HEK293 (cell line): ENCODE results near the gene MYH14.

Experiments
- SALL2 ChIP-seq: fragments of 450-650 bp; formaldehyde crosslinking; IDR thresholded peaks from 2 replicates; pipeline ENCODE4 v1.5.0; 2017; ENCODE audit warnings: missing biosample characterization, mild to moderate bottlenecking, missing genetic modification characterization, borderline replicate concordance
- SETDB1 ChIP-seq: IDR thresholded peaks from one replicate; pipeline ENCODE4 v1.6.1; 2017; ENCODE audit warnings: mild to moderate bottlenecking, low read length, moderate library complexity, mixed read lengths; ENCODE audit not compliant: insufficient read length
- SP2 ChIP-seq: fragments of 450-650 bp; formaldehyde crosslinking; IDR thresholded peaks from 2 replicates; pipeline ENCODE4 v1.5.1; 2016; ENCODE audit warnings: missing biosample characterization, missing genetic modification characterization
- YY1 ChIP-seq: fragments of 450-650 bp; formaldehyde crosslinking; IDR thresholded peaks from 2 replicates; pipeline ENCODE4 v1.5.1; 2018; ENCODE audit warnings: missing biosample characterization, missing genetic modification characterization
- ZBTB21 ChIP-seq: fragments of 450-650 bp; formaldehyde crosslinking; IDR thresholded peaks from 2 replicates; pipeline ENCODE4 v1.5.1; 2017; ENCODE audit warnings: missing biosample characterization, missing genetic modification characterization
- ZEB2 ChIP-seq: fragments of 450-650 bp; formaldehyde crosslinking; IDR thresholded peaks from 2 replicates; pipeline ENCODE4 v1.5.1; 2016; ENCODE audit warnings: missing biosample characterization, missing genetic modification characterization
- ZNF239 ChIP-seq: fragments of 450-650 bp; formaldehyde crosslinking; IDR thresholded peaks from 2 replicates; pipeline ENCODE4 v1.5.1; 2016; ENCODE audit warnings: missing biosample characterization, missing genetic modification characterization
- ZNF626 ChIP-seq: fragments of 450-650 bp; sonication (Bioruptor Pico); formaldehyde crosslinking; IDR thresholded peaks from 2 replicates; pipeline ENCODE4 v1.5.1; 2018; ENCODE audit warnings: missing biosample characterization, missing genetic modification characterization, inconsistent platforms
- ZNF792 ChIP-seq: fragments of 450-650 bp; formaldehyde crosslinking; IDR thresholded peaks from 2 replicates; pipeline ENCODE4 v1.5.1; 2016; ENCODE audit warnings: missing biosample characterization, missing genetic modification characterization
- TF ChIP-seq, protein P1 (sequence below): fragments of 450-650 bp; formaldehyde crosslinking; IDR thresholded peaks from 2 replicates; pipeline ENCODE4 v1.5.1; 2016; ENCODE audit warnings: missing biosample characterization, missing genetic modification characterization
- TF ChIP-seq, protein P2 (sequence below): fragments of 450-650 bp; formaldehyde crosslinking; IDR thresholded peaks from 2 replicates; pipeline ENCODE4 v1.5.1; 2016; ENCODE audit warnings: missing biosample characterization, missing genetic modification characterization, borderline replicate concordance
- TF ChIP-seq, protein P3 (sequence below): fragments of 450-650 bp; formaldehyde crosslinking; IDR thresholded peaks from 2 replicates; pipeline ENCODE4; 2016; ENCODE audit warnings: missing biosample characterization, missing genetic modification characterization
- TF ChIP-seq, protein P4 (sequence below): fragments of 450-650 bp; formaldehyde crosslinking; IDR thresholded peaks from 2 replicates; pipeline ENCODE4 v1.5.1; 2016; ENCODE audit warnings: missing biosample characterization, missing genetic modification characterization

DNA sequence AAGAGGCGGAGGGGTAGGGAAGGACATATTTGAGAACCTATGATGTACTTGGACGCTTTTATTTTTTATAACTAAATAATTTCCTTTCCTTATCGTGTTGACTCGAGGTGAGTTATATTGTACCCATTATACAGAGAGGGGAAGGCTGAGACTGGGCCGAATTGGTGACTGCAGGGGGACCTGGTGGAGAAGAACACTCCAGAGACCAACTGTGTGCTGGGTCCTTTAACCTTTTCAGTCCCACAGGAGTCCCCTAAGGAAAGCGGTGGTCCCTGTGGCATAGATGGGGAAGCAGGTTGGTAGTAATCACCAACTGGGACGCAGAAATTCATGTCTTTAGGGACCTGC is 633 bp downstream of the MYH14 start:
- TF ChIP-seq YY1 (tag by site-specific recombination) = no peak
- TF ChIP-seq ZNF239 = no peak
- no peak for TF ChIP-seq SALL2 (tag by site-specific recombination)
- TF ChIP-seq, protein P1, sequence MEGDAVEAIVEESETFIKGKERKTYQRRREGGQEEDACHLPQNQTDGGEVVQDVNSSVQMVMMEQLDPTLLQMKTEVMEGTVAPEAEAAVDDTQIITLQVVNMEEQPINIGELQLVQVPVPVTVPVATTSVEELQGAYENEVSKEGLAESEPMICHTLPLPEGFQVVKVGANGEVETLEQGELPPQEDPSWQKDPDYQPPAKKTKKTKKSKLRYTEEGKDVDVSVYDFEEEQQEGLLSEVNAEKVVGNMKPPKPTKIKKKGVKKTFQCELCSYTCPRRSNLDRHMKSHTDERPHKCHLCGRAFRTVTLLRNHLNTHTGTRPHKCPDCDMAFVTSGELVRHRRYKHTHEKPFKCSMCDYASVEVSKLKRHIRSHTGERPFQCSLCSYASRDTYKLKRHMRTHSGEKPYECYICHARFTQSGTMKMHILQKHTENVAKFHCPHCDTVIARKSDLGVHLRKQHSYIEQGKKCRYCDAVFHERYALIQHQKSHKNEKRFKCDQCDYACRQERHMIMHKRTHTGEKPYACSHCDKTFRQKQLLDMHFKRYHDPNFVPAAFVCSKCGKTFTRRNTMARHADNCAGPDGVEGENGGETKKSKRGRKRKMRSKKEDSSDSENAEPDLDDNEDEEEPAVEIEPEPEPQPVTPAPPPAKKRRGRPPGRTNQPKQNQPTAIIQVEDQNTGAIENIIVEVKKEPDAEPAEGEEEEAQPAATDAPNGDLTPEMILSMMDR (tag by site-specific recombination) = no peak
- no peak for TF ChIP-seq SETDB1
- TF ChIP-seq, protein P2, sequence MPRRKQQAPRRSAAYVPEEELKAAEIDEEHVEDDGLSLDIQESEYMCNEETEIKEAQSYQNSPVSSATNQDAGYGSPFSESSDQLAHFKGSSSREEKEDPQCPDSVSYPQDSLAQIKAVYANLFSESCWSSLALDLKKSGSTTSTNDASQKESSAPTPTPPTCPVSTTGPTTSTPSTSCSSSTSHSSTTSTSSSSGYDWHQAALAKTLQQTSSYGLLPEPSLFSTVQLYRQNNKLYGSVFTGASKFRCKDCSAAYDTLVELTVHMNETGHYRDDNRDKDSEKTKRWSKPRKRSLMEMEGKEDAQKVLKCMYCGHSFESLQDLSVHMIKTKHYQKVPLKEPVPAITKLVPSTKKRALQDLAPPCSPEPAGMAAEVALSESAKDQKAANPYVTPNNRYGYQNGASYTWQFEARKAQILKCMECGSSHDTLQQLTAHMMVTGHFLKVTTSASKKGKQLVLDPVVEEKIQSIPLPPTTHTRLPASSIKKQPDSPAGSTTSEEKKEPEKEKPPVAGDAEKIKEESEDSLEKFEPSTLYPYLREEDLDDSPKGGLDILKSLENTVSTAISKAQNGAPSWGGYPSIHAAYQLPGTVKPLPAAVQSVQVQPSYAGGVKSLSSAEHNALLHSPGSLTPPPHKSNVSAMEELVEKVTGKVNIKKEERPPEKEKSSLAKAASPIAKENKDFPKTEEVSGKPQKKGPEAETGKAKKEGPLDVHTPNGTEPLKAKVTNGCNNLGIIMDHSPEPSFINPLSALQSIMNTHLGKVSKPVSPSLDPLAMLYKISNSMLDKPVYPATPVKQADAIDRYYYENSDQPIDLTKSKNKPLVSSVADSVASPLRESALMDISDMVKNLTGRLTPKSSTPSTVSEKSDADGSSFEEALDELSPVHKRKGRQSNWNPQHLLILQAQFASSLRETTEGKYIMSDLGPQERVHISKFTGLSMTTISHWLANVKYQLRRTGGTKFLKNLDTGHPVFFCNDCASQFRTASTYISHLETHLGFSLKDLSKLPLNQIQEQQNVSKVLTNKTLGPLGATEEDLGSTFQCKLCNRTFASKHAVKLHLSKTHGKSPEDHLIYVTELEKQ (tag by site-specific recombination) = no peak
- TF ChIP-seq ZNF626 = no peak
- no peak for TF ChIP-seq SP2 (tag by site-specific recombination)
- TF ChIP-seq, protein P3, sequence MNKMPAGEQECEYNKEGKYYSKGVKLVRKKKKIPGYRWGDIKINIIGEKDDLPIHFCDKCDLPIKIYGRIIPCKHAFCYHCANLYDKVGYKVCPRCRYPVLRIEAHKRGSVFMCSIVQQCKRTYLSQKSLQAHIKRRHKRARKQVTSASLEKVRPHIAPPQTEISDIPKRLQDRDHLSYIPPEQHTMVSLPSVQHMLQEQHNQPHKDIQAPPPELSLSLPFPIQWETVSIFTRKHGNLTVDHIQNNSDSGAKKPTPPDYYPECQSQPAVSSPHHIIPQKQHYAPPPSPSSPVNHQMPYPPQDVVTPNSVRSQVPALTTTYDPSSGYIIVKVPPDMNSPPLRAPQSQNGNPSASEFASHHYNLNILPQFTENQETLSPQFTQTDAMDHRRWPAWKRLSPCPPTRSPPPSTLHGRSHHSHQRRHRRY (tag by site-specific recombination) = no peak
- no peak for TF ChIP-seq ZNF792 (tag by site-specific recombination)
- TF ChIP-seq, protein P4, sequence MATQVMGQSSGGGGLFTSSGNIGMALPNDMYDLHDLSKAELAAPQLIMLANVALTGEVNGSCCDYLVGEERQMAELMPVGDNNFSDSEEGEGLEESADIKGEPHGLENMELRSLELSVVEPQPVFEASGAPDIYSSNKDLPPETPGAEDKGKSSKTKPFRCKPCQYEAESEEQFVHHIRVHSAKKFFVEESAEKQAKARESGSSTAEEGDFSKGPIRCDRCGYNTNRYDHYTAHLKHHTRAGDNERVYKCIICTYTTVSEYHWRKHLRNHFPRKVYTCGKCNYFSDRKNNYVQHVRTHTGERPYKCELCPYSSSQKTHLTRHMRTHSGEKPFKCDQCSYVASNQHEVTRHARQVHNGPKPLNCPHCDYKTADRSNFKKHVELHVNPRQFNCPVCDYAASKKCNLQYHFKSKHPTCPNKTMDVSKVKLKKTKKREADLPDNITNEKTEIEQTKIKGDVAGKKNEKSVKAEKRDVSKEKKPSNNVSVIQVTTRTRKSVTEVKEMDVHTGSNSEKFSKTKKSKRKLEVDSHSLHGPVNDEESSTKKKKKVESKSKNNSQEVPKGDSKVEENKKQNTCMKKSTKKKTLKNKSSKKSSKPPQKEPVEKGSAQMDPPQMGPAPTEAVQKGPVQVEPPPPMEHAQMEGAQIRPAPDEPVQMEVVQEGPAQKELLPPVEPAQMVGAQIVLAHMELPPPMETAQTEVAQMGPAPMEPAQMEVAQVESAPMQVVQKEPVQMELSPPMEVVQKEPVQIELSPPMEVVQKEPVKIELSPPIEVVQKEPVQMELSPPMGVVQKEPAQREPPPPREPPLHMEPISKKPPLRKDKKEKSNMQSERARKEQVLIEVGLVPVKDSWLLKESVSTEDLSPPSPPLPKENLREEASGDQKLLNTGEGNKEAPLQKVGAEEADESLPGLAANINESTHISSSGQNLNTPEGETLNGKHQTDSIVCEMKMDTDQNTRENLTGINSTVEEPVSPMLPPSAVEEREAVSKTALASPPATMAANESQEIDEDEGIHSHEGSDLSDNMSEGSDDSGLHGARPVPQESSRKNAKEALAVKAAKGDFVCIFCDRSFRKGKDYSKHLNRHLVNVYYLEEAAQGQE (tag by site-specific recombination) = no peak
- TF ChIP-seq ZEB2 = no peak
- TF ChIP-seq ZBTB21 = no peak
